Measurements from ENCODE around the gene ALK. TPM values are rescaled to one million over a fixed set of nuclear protein-coding genes. Genes with fewer than 3 reads are reported as not detected.

Gene ALK
- polyA plus RNA-seq, 1 of the 3 experiments (the other 2 are of a cell fraction), result 0.30 TPM

DNA sequence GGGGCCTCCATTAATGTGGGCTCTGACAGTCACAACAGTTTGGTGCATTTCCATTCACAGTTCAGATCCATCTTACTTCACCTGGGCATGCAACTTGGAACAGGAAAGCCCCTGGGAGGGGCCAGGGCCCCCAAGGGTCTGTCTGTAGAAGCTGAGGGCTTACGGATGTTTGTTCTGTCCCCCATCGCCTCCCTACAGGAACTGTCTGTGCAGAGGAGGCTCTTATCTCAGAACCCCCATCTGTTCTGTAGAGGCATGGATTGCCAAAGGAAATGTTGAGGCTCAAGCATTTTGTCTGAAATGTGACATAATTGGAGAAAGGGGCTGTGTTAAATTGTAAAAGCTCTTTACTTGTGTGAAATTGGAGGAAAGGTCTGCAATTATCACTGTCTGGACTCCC, 471.9 kb downstream of the ALK start:
- Histone ChIP-seq H3K4me2 (no peak overlapping the region), H3K9ac (no peak overlapping the region), H3K79me2 (ENCODE audit: insufficient read depth) (no peaks in the 10 kb centered on the region), H3K4me3 (ENCODE audit: low read depth in 2 of 2, low read length in 1 of 2) (no peak overlapping the region), H3K4me1 (ENCODE audit: control insufficient read depth in 1 of 2, insufficient read depth in 2 of 2, low read depth in 1 of 2, low read length in 1 of 2) (peaks cover 0 to 33% of the 10 kb centered on the region in 2 experiments; a peak in 1 of 4 replicates), H3F3A (replicated peaks; ENCODE audit: insufficient read depth) (no peaks in the 10 kb centered on the region), H3K27ac (ENCODE audit: low read depth in 2 of 2, low read length in 1 of 2) (peak overlapping the region in 1 of 2 experiments; percentile 14; a peak in 1 of 4 replicates), H2AFZ (ENCODE audit: low read depth) (no peak overlapping the region), H3K9me3 (no peaks in the 10 kb centered on the region), H3K9me2 (no peaks in the 10 kb centered on the region), H4K20me1 (ENCODE audit: insufficient read depth) (no peaks in the 10 kb centered on the region), H3K27me3 (ENCODE audit: insufficient read depth) (no peaks in the 10 kb centered on the region), H3K36me3 (replicated peaks in 1 of 2; ENCODE audit: control insufficient read depth in 1 of 2, insufficient read depth in 2 of 2, low read length in 1 of 2) (peaks cover 0 to 2% of the 10 kb centered on the region in 2 experiments)
- CTCF ChIA-PET, result interaction anchor here (1.6 kb wide), 1 partner anchor 9 kb away, joined by 3 read pairs; no protein-coding TSS in a partner anchor
- TF ChIP-seq GATA2 (CRISPR knock-in tag; IDR thresholded peaks at IDR 0.05), result no peak
- DNase-seq, result no peak
- WGBS (ENCODE audit: low lambda C conversion rate), result 60% methylated on average over 2 of the region's 2 CpGs
- POLR2A ChIA-PET, result no interaction called here

DNA sequence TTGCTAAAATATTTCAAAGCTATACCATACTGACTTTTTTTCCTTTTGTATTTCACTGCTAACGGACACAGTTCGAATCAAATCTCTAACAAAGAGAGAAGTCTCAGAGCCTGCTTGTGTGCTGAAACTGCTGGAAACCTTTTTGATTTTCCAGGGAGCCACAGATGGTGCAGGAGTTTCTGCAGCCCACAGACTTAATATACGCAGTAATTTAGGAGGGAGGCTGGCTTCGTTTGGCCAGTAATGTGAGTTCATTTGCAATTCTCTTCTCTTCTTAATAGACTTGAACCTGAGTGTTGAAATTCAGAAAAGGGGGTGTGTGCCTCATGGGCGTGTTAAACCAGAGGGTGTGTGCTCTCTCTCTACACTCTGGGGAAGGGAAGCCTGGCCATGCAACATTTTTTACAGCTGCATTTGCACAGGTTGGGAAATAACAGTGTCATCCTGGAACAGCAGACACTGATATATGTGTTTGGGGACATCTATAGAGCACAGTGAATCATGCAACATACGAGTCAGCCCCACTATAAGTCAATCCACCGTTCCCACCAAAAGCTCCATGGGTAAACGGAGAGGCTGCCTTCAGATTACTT, 473.2 kb downstream of the ALK start:
- H3K27ac ChIP-seq (ENCODE audit: low read depth in 2 of 2, low read length in 1 of 2), result peak overlapping the region in 1 of 2 experiments; percentile 31; a peak in 1 of 4 replicates
- H4K20me1 ChIP-seq (ENCODE audit: insufficient read depth), result no peaks in the 10 kb centered on the region
- H3K27me3 ChIP-seq (ENCODE audit: insufficient read depth), result no peaks in the 10 kb centered on the region
- H3K79me2 ChIP-seq (ENCODE audit: insufficient read depth), result no peaks in the 10 kb centered on the region
- no peak overlapping the region for H3K4me3 ChIP-seq (ENCODE audit: low read depth in 2 of 2, low read length in 1 of 2)
- H3K9ac ChIP-seq, result no peak overlapping the region
- ChIA-PET POLR2A (no interaction called here), CTCF (interaction anchor here (1.4 to 1.6 kb wide), 2 partner anchors 10 to 23 kb away, joined by 3 to 4 read pairs; no protein-coding TSS in a partner anchor)
- TF ChIP-seq, protein P1, sequence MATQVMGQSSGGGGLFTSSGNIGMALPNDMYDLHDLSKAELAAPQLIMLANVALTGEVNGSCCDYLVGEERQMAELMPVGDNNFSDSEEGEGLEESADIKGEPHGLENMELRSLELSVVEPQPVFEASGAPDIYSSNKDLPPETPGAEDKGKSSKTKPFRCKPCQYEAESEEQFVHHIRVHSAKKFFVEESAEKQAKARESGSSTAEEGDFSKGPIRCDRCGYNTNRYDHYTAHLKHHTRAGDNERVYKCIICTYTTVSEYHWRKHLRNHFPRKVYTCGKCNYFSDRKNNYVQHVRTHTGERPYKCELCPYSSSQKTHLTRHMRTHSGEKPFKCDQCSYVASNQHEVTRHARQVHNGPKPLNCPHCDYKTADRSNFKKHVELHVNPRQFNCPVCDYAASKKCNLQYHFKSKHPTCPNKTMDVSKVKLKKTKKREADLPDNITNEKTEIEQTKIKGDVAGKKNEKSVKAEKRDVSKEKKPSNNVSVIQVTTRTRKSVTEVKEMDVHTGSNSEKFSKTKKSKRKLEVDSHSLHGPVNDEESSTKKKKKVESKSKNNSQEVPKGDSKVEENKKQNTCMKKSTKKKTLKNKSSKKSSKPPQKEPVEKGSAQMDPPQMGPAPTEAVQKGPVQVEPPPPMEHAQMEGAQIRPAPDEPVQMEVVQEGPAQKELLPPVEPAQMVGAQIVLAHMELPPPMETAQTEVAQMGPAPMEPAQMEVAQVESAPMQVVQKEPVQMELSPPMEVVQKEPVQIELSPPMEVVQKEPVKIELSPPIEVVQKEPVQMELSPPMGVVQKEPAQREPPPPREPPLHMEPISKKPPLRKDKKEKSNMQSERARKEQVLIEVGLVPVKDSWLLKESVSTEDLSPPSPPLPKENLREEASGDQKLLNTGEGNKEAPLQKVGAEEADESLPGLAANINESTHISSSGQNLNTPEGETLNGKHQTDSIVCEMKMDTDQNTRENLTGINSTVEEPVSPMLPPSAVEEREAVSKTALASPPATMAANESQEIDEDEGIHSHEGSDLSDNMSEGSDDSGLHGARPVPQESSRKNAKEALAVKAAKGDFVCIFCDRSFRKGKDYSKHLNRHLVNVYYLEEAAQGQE (IDR thresholded peaks at IDR 0.05; ENCODE audit: low read depth, low read length), result no peak
- TF ChIP-seq ELF1 (IDR thresholded peaks at IDR 0.05) (no peak), SMC3 (IDR thresholded peaks at IDR 0.05; ENCODE audit: low read depth, low read length) (no peak), EP300 (IDR thresholded peaks at IDR 0.05; ENCODE audit: borderline replicate concordance in 1 of 2, low read depth in 1 of 2, low read length in 1 of 2) (no peak), GABPA (IDR thresholded peaks at IDR 0.05; ENCODE audit: low read depth) (no peak), TCF12 (IDR thresholded peaks at IDR 0.05) (no peak), JUND (IDR thresholded peaks at IDR 0.05) (no peak)
- TF ChIP-seq, protein P2, sequence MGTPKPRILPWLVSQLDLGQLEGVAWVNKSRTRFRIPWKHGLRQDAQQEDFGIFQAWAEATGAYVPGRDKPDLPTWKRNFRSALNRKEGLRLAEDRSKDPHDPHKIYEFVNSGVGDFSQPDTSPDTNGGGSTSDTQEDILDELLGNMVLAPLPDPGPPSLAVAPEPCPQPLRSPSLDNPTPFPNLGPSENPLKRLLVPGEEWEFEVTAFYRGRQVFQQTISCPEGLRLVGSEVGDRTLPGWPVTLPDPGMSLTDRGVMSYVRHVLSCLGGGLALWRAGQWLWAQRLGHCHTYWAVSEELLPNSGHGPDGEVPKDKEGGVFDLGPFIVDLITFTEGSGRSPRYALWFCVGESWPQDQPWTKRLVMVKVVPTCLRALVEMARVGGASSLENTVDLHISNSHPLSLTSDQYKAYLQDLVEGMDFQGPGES (IDR thresholded peaks at IDR 0.05; ENCODE audit: low read depth, low read length), result no peak
- H3K4me2 ChIP-seq, result no peak overlapping the region
- H3K9me3 ChIP-seq, result no peaks in the 10 kb centered on the region
- no peak overlapping the region for H2AFZ ChIP-seq (ENCODE audit: low read depth)
- no peaks in the 10 kb centered on the region for H3K36me3 ChIP-seq (replicated peaks in 1 of 2; ENCODE audit: control insufficient read depth in 1 of 2, insufficient read depth in 2 of 2, low read length in 1 of 2)
- H3K4me1 ChIP-seq (ENCODE audit: control insufficient read depth in 1 of 2, insufficient read depth in 2 of 2, low read depth in 1 of 2, low read length in 1 of 2), result peaks cover 0 to 44% of the 10 kb centered on the region in 2 experiments; a peak in 2 of 4 replicates
- no peak for DNase-seq
- no peaks in the 10 kb centered on the region for H3F3A ChIP-seq (replicated peaks; ENCODE audit: insufficient read depth)
- H3K9me2 ChIP-seq, result no peaks in the 10 kb centered on the region
- 49% methylated on average over 8 of the region's 8 CpGs for WGBS (ENCODE audit: low lambda C conversion rate)
